GM06990 (cell line): ENCODE measurements around the gene TUBAL3.

Experiments used
- DNase-seq: peaks from one replicate; pipeline ENCODE4 v3.0.0-alpha.2; 2011; ENCODE audit not compliant: insufficient read length; ENCODE audit errors: extremely low read depth
- H3K27me3 ChIP-seq: replicated peaks from 2 replicates; pipeline ENCODE4 v1.6.0; 2011; ENCODE audit warnings: low read length; ENCODE audit not compliant: control insufficient read depth, insufficient read depth
- H3K36me3 ChIP-seq: 2 replicates; pipeline ENCODE4 v1.5.1; 2011; ENCODE audit warnings: low read length; ENCODE audit not compliant: control insufficient read depth, insufficient read depth
- H3K4me3 ChIP-seq: replicated peaks from 2 replicates; pipeline ENCODE4 v1.5.1; 2011; ENCODE audit warnings: low read depth, mild to moderate bottlenecking, control low read depth, low read length
- CTCF ChIP-seq: IDR thresholded peaks from 2 replicates; pipeline ENCODE4 v1.5.1; 2011; ENCODE audit warnings: low read length, control low read depth, mild to moderate bottlenecking, inconsistent platforms; ENCODE audit not compliant: insufficient read depth, poor library complexity, severe bottlenecking

Gene TUBAL3

DNA sequence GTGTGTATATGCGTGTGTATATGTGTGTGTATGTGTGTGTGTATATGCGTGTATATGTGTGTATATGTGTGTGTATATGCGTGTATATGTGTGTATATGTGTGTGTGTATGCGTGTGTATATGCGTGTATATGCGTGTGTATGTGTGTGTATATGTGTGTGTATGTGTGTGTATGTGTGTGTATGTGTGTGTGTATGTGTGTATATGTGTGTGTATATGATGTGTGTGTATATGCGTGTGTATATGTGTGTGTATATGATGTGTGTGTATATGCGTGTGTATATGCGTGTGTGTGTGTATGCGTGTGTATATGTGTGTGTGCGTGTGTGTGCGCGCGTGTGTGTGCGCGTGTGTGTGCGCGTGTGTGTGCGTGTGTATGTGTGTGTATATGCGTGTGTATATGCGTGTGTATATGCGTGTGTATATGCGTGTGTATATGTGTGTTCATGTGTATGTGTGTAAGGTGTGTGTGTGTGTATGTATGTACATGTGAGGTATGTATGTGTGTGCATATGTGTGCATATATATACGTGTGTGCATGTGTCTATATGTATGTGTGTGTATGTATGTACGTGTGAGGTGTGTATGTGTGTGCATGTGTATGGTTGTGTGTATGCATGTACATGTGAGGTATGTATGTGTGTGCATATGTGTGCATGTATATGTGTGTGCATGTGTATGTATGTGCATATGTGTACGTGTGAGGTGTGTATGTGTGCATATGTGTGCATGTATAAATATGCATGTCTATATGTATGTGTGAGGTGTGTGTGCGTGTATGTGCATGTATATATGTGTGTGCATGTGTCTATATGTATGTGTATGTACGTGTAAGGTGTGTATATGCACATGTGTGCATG lies 33.9 kb downstream of the TUBAL3 start:
- no peak for DNase-seq
- TF ChIP-seq CTCF: no peak
- H3K36me3 ChIP-seq: no peaks in the 10 kb centered on the region
- no peak overlapping the region for H3K4me3 ChIP-seq
- H3K27me3 ChIP-seq: no peaks in the 10 kb centered on the region

GRCh38 chr10:5369362-5370158 lies 35.1 kb downstream of the TUBAL3 start:
- no peaks in the 10 kb centered on the region for H3K36me3 ChIP-seq
- no peaks in the 10 kb centered on the region for H3K27me3 ChIP-seq
- no peak for DNase-seq
- H3K4me3 ChIP-seq: no peak overlapping the region
- no peak for TF ChIP-seq CTCF

GRCh38 chr10:5365928-5366327 lies 38.7 kb downstream of the TUBAL3 start:
- DNase-seq: no peak
- no peak overlapping the region for H3K4me3 ChIP-seq

GRCh38 chr10:5364890-5365338 lies 39.7 kb downstream of the TUBAL3 start, which contains the start of gene UCN3:
Gene UCN3, plus strand, starts transcription at chr10:5364966. Its CDS starts 8,755 bp downstream, at chr10:5373721.
- H3K4me3 ChIP-seq: no peak within 1 kb of the TSS
- no peaks in the 10 kb centered on the region; the same call in 1 of the 2 replicates for H3K27me3 ChIP-seq
- TF ChIP-seq CTCF: no peak
- no peak for DNase-seq
- no peaks in the 10 kb centered on the region for H3K36me3 ChIP-seq

More at GRCh38 chr10:5365928-5366327, 38.7 kb downstream of the TUBAL3 start:
- no peaks in the 10 kb centered on the region for H3K27me3 ChIP-seq
- no peaks in the 10 kb centered on the region for H3K36me3 ChIP-seq
- no peak for TF ChIP-seq CTCF

GRCh38 chr10:5364374-5364773 lies 40.3 kb downstream of the TUBAL3 start:
- no peak for TF ChIP-seq CTCF
- Histone ChIP-seq H3K4me3 (no peak overlapping the region), H3K36me3 (no peaks in the 10 kb centered on the region), H3K27me3 (no peaks in the 10 kb centered on the region; the same call in 1 of the 2 replicates)
- no peak for DNase-seq
